ENCODE results near the gene WAC.
A peak's percentile ranks its signal among the peaks of the same experiment; 100 is the strongest.

WAC gene

GRCh38 chr10:28533186-28533564 lies 257 bp downstream of the WAC start:
- no peak for DNase-seq (ENCODE audit: low read depth in 3 of 3)

- peak; percentile 41 to 56 (median 43) for DNase-seq (ENCODE audit: low read depth in 3 of 3)
Observed at GRCh38 chr10:28533571-28534304, 820 bp downstream of the WAC start.

- no peak for DNase-seq (ENCODE audit: low read depth in 3 of 3)
Observed at GRCh38 chr10:28535846-28536245, 2.9 kb downstream of the WAC start.

GRCh38 chr10:28538595-28538994 lies 5.7 kb downstream of the WAC start:
- DNase-seq (ENCODE audit: low read depth in 3 of 3): no peak

GRCh38 chr10:28540145-28540544 lies 7.2 kb downstream of the WAC start:
- no peak for DNase-seq (ENCODE audit: low read depth in 3 of 3)

GRCh38 chr10:28541717-28542365 lies 8.9 kb downstream of the WAC start:
- no peak for DNase-seq (ENCODE audit: low read depth in 3 of 3)

GRCh38 chr10:28542728-28543127 lies 9.8 kb downstream of the WAC start:
- no peak for DNase-seq (ENCODE audit: low read depth in 3 of 3)

- no peak for DNase-seq (ENCODE audit: low read depth in 3 of 3)
Observed at GRCh38 chr10:28544058-28544457, 11.1 kb downstream of the WAC start.

GRCh38 chr10:28545967-28546644 lies 13.2 kb downstream of the WAC start:
- DNase-seq (ENCODE audit: low read depth in 3 of 3): no peak

- DNase-seq (ENCODE audit: low read depth in 3 of 3): no peak
Observed at GRCh38 chr10:28548781-28549498, 16.0 kb downstream of the WAC start.

GRCh38 chr10:28551086-28551485 lies 18.2 kb downstream of the WAC start:
- no peak for DNase-seq (ENCODE audit: low read depth in 3 of 3)

GRCh38 chr10:28552775-28553174 lies 19.9 kb downstream of the WAC start:
- DNase-seq (ENCODE audit: low read depth in 3 of 3): no peak

GRCh38 chr10:28554009-28554408 lies 21.1 kb downstream of the WAC start:
- DNase-seq (ENCODE audit: low read depth in 3 of 3): no peak

GRCh38 chr10:28554952-28555351 lies 22.0 kb downstream of the WAC start:
- no peak for DNase-seq (ENCODE audit: low read depth in 3 of 3)

GRCh38 chr10:28555358-28555757 lies 22.4 kb downstream of the WAC start:
- DNase-seq (ENCODE audit: low read depth in 3 of 3): no peak

GRCh38 chr10:28556142-28556541 lies 23.2 kb downstream of the WAC start:
- no peak for DNase-seq (ENCODE audit: low read depth in 3 of 3)

GRCh38 chr10:28558186-28558585 lies 25.3 kb downstream of the WAC start:
- DNase-seq (ENCODE audit: low read depth in 3 of 3): no peak

GRCh38 chr10:28558923-28559508 lies 26.1 kb downstream of the WAC start:
- DNase-seq (ENCODE audit: low read depth in 3 of 3): no peak

GRCh38 chr10:28559618-28560017 lies 26.7 kb downstream of the WAC start:
- no peak for DNase-seq (ENCODE audit: low read depth in 3 of 3)

- DNase-seq (ENCODE audit: low read depth in 3 of 3): no peak
Observed at GRCh38 chr10:28560617-28561016, 27.7 kb downstream of the WAC start.

- DNase-seq (ENCODE audit: low read depth in 3 of 3): no peak
Observed at GRCh38 chr10:28561531-28561930, 28.6 kb downstream of the WAC start.

GRCh38 chr10:28564905-28565304 lies 32.0 kb downstream of the WAC start:
- no peak for DNase-seq (ENCODE audit: low read depth in 3 of 3)

All from stimulated activated CD4-positive, alpha-beta T cell treated with anti-CD3 and anti-CD28 coated beads, TNF-alpha, amount 100 ng/mL, for 4 hours (primary cell).